CD4-positive, alpha-beta T cell (primary cell): ENCODE results near the gene GRIA3. TPM values are rescaled to one million over a fixed set of nuclear protein-coding genes. Genes with fewer than 3 reads are reported as not detected.

Experiments
- ATAC-seq: fragments of 200-7000 bp; cut with Tn5 transposase; one replicate; pipeline ENCODE4 v1.10.0; 2022; ENCODE audit warnings: mild to moderate bottlenecking; ENCODE audit not compliant: poor library complexity
- CTCF ChIA-PET: fragments of 350-600 bp; sonication (Branson Sonifier 250); formaldehyde crosslinking; loops from one replicate; lab custom pipeline; 2021; ENCODE audit warnings: antibody characterized with exemption, inconsistent platforms; lab: Charles Lee
- POLR2A ChIA-PET: fragments of 350-600 bp; sonication (Branson Sonifier 250); formaldehyde crosslinking; loops from one replicate; lab custom pipeline; 2021; ENCODE audit warnings: antibody characterized with exemption, inconsistent platforms; lab: Charles Lee
- DNase-seq, 14 experiments: peaks; one replicate each; pipeline ENCODE4 v3.0.0-alpha.2; 2013 to 2020; ENCODE audit warnings: mixed read lengths in 2 of 14
- H3K27ac ChIP-seq, 2 donors: one replicate each; pipeline versions ENCODE4 v1.5.1 to v1.7.0; 2013; ENCODE audit warnings: low read length in 2 of 2, low read depth in 1 of 2, mild to moderate bottlenecking in 1 of 2
- H3K27me3 ChIP-seq, 2 experiments: 1 replicate in 1 of 2; 2 replicates in 1 of 2; pipeline versions ENCODE4 v1.6.1 to v1.7.0; 2013; ENCODE audit warnings: low read length in 2 of 2, control low read depth in 1 of 2, mild to moderate bottlenecking in 1 of 2, moderate library complexity in 1 of 2; ENCODE audit not compliant: insufficient read depth in 2 of 2, control insufficient read depth in 1 of 2
- H3K36me3 ChIP-seq: one replicate; pipeline ENCODE4 v1.6.1; 2013; ENCODE audit warnings: low read length, control low read depth; ENCODE audit not compliant: insufficient read depth
- H3K4me1 ChIP-seq: one replicate; pipeline ENCODE4 v1.6.1; 2013; ENCODE audit warnings: low read length, control low read depth; ENCODE audit not compliant: insufficient read depth
- H3K4me3 ChIP-seq: one replicate; pipeline ENCODE4 v1.5.1; 2013; ENCODE audit warnings: mild to moderate bottlenecking, low read length, moderate library complexity
- H3K9me3 ChIP-seq, 2 experiments: 1 replicate in 1 of 2; 2 replicates in 1 of 2; pipeline versions ENCODE4 v1.6.1 to v1.7.0; 2013; ENCODE audit warnings: low read length in 2 of 2, mild to moderate bottlenecking in 2 of 2, control low read depth in 1 of 2, moderate library complexity in 1 of 2; ENCODE audit not compliant: control insufficient read depth in 1 of 2, insufficient read depth in 1 of 2
- H3K27ac Mint-ChIP-seq: one replicate; pipeline ENCODE4 v1.8.0; 2020; ENCODE audit warnings: mixed read lengths
- H3K27me3 Mint-ChIP-seq: one replicate; pipeline ENCODE4 v1.8.0; 2021; ENCODE audit warnings: mixed read lengths
- H3K36me3 Mint-ChIP-seq: one replicate; pipeline ENCODE4 v1.8.0; 2021; ENCODE audit warnings: low read depth, mixed read lengths
- H3K4me1 Mint-ChIP-seq: one replicate; pipeline ENCODE4 v1.8.0; 2021; ENCODE audit warnings: low read depth, mixed read lengths
- H3K4me3 Mint-ChIP-seq: one replicate; pipeline ENCODE4 v1.8.0; 2020; ENCODE audit warnings: mild to moderate bottlenecking, mixed read lengths
- H3K9me3 Mint-ChIP-seq: one replicate; pipeline ENCODE4 v1.8.0; 2020; ENCODE audit warnings: mixed read lengths
- intact Hi-C, 2 experiments: fragments of 100-400 bp; cut with DNase I in 1 of 2; cut with micrococcal nuclease in 1 of 2; formaldehyde crosslinking; loops; one replicate each; pipeline versions ENCODE4 v1.15.1 to v1.9.0; 2023 to 2025; cut with DNase I, micrococcal nuclease
- total RNA-seq, 174 experiments: library from RNA in 2 of 174; stranded (reverse) in 2 of 174; gene quantifications; one replicate each; pipeline ENCODE4 v1.2.3 and lab custom pipeline; 2021 to 2026
- TF ChIP-seq, protein P1 (sequence below): fragments of 200-600 bp; IDR thresholded peaks from one replicate; pipeline ENCODE4 v1.8.0; 2022; ENCODE audit warnings: antibody characterized with exemption, mild to moderate bottlenecking

GRIA3 gene
- total RNA-seq, 2 experiments from 2014 or later: not detected

- no peaks in the 10 kb centered on the region for H3K4me1 ChIP-seq
- TF ChIP-seq, protein P1, sequence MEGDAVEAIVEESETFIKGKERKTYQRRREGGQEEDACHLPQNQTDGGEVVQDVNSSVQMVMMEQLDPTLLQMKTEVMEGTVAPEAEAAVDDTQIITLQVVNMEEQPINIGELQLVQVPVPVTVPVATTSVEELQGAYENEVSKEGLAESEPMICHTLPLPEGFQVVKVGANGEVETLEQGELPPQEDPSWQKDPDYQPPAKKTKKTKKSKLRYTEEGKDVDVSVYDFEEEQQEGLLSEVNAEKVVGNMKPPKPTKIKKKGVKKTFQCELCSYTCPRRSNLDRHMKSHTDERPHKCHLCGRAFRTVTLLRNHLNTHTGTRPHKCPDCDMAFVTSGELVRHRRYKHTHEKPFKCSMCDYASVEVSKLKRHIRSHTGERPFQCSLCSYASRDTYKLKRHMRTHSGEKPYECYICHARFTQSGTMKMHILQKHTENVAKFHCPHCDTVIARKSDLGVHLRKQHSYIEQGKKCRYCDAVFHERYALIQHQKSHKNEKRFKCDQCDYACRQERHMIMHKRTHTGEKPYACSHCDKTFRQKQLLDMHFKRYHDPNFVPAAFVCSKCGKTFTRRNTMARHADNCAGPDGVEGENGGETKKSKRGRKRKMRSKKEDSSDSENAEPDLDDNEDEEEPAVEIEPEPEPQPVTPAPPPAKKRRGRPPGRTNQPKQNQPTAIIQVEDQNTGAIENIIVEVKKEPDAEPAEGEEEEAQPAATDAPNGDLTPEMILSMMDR: no peak
- Mint-ChIP-seq H3K36me3 (no peaks in the 10 kb centered on the region), H3K27me3 (no peaks in the 10 kb centered on the region), H3K4me3 (no peak overlapping the region), H3K4me1 (no peaks in the 10 kb centered on the region), H3K9me3 (no peaks in the 10 kb centered on the region), H3K27ac (no peak overlapping the region)
- H3K27ac ChIP-seq: no peak overlapping the region
- no peak for ATAC-seq
- H3K4me3 ChIP-seq: no peak overlapping the region
- intact Hi-C loops: no loop called here
- ChIA-PET CTCF (no interaction called here), POLR2A (no interaction called here)
- no peak for DNase-seq
- no peaks in the 10 kb centered on the region for H3K27me3 ChIP-seq
- no peaks in the 10 kb centered on the region for H3K9me3 ChIP-seq
- H3K36me3 ChIP-seq: no peaks in the 10 kb centered on the region
Observed at GRCh38 chrX:123222920-123223319, 38.8 kb downstream of the GRIA3 start.

- ChIA-PET POLR2A (no interaction called here), CTCF (no interaction called here)
- intact Hi-C loops: no loop called here
- Histone ChIP-seq H3K36me3 (no peaks in the 10 kb centered on the region), H3K27ac (no peak overlapping the region), H3K4me1 (no peaks in the 10 kb centered on the region), H3K9me3 (no peaks in the 10 kb centered on the region), H3K27me3 (no peaks in the 10 kb centered on the region), H3K4me3 (no peak overlapping the region)
- Mint-ChIP-seq H3K9me3 (no peaks in the 10 kb centered on the region), H3K27me3 (no peaks in the 10 kb centered on the region), H3K27ac (no peak overlapping the region), H3K4me3 (no peak overlapping the region), H3K36me3 (no peaks in the 10 kb centered on the region), H3K4me1 (no peaks in the 10 kb centered on the region)
- TF ChIP-seq, protein P1: no peak
- no peak for DNase-seq
- ATAC-seq: no peak
Observed at GRCh38 chrX:123223409-123223808, 39.3 kb downstream of the GRIA3 start.

DNA sequence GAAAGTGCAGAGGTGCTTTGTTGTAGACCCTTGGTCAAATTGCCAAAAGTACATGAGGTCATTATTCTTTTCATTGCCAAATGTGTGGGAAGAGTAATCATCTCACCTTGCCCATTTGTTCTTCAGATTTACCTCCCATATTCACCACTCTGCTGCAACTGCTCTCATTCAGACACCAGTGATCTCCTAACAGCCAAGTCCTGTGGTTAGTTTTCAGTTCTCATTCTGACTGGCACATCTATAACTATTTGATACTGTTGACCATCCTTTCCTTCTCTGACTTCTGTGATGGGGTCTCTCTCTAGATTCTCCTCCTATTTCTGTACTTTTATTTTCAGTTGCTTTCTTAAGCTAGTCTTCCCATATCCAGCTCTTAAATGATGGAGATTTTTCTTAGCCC lies 39.8 kb downstream of the GRIA3 start:
- Histone ChIP-seq H3K27me3 (no peaks in the 10 kb centered on the region), H3K9me3 (no peaks in the 10 kb centered on the region)

More for the DNA sequence above, 39.8 kb downstream of the GRIA3 start:
- Mint-ChIP-seq H3K4me3 (no peak overlapping the region), H3K36me3 (no peaks in the 10 kb centered on the region), H3K9me3 (no peaks in the 10 kb centered on the region), H3K27me3 (no peaks in the 10 kb centered on the region), H3K4me1 (no peaks in the 10 kb centered on the region), H3K27ac (no peak overlapping the region)
- H3K4me1 ChIP-seq: no peaks in the 10 kb centered on the region
- ATAC-seq (no peak), DNase-seq (no peak)
- POLR2A ChIA-PET: no interaction called here
- no peak overlapping the region for H3K27ac ChIP-seq
- no peak overlapping the region for H3K4me3 ChIP-seq
- CTCF ChIA-PET: no interaction called here
- H3K36me3 ChIP-seq: no peaks in the 10 kb centered on the region
- intact Hi-C loops: no loop called here
- TF ChIP-seq, protein P1: no peak
